Measurements from ENCODE around the gene DNMBP.
A peak's percentile ranks its signal among the peaks of the same experiment; 100 is the strongest.

DNMBP gene, protein sequence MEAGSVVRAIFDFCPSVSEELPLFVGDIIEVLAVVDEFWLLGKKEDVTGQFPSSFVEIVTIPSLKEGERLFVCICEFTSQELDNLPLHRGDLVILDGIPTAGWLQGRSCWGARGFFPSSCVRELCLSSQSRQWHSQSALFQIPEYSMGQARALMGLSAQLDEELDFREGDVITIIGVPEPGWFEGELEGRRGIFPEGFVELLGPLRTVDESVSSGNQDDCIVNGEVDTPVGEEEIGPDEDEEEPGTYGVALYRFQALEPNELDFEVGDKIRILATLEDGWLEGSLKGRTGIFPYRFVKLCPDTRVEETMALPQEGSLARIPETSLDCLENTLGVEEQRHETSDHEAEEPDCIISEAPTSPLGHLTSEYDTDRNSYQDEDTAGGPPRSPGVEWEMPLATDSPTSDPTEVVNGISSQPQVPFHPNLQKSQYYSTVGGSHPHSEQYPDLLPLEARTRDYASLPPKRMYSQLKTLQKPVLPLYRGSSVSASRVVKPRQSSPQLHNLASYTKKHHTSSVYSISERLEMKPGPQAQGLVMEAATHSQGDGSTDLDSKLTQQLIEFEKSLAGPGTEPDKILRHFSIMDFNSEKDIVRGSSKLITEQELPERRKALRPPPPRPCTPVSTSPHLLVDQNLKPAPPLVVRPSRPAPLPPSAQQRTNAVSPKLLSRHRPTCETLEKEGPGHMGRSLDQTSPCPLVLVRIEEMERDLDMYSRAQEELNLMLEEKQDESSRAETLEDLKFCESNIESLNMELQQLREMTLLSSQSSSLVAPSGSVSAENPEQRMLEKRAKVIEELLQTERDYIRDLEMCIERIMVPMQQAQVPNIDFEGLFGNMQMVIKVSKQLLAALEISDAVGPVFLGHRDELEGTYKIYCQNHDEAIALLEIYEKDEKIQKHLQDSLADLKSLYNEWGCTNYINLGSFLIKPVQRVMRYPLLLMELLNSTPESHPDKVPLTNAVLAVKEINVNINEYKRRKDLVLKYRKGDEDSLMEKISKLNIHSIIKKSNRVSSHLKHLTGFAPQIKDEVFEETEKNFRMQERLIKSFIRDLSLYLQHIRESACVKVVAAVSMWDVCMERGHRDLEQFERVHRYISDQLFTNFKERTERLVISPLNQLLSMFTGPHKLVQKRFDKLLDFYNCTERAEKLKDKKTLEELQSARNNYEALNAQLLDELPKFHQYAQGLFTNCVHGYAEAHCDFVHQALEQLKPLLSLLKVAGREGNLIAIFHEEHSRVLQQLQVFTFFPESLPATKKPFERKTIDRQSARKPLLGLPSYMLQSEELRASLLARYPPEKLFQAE (N-terminal part only)

DNA sequence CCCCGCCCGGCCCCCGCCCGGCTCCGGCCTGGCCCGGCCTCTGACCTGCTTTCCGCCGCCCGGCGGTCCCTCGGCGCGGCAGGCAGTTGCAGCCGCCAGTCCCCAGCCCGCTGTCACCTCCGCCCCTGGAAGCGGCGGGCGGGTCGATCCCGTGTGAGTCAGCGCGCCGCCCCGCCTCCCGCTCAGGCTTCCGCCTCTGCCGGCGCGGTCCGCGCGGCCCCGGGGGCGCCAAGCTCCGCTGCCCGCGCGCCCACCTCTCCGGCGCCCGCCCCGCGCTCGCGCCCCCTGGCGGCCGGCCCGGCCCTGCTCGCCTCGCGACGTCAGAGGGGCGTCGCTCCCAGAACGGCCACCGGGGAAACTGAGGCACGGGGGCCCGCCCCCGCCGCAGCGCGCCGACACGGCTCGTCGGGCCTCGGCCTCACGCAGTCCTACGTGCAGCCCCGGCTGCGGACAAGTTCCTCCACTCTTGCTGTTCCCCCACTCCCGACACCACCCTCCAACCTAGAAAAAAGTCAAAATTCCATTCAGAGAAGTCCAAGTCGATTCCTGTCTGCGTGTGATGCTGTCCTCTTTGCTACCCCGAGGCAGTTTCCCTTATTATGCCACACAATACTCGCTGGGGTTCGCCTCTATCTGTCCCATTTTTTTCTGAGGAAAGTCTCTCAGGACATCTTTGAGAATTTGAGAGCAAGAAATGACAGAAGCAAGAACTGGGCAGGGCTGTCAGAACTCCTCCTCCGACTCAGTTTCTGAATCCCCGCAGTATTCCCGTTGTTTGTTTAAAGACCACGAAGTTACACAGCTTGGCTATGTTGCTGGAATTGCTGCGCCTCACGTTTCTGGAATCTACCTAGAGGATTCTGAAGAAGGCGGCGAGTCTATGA lies at the start of gene DNMBP:
Gene DNMBP, minus strand, starts transcription at position 155 of the 884 bp plus-strand sequence. CDS start 37,823 bp downstream, outside the sequence.
- DNase-seq (ENCODE audit: extremely low read depth, low read depth), result no peak
- TF ChIP-seq, protein P1, sequence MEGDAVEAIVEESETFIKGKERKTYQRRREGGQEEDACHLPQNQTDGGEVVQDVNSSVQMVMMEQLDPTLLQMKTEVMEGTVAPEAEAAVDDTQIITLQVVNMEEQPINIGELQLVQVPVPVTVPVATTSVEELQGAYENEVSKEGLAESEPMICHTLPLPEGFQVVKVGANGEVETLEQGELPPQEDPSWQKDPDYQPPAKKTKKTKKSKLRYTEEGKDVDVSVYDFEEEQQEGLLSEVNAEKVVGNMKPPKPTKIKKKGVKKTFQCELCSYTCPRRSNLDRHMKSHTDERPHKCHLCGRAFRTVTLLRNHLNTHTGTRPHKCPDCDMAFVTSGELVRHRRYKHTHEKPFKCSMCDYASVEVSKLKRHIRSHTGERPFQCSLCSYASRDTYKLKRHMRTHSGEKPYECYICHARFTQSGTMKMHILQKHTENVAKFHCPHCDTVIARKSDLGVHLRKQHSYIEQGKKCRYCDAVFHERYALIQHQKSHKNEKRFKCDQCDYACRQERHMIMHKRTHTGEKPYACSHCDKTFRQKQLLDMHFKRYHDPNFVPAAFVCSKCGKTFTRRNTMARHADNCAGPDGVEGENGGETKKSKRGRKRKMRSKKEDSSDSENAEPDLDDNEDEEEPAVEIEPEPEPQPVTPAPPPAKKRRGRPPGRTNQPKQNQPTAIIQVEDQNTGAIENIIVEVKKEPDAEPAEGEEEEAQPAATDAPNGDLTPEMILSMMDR (IDR thresholded peaks at IDR 0.05; ENCODE audit: low read depth, low read length), result no peak; the same call in 1 of the 2 replicates

DNA sequence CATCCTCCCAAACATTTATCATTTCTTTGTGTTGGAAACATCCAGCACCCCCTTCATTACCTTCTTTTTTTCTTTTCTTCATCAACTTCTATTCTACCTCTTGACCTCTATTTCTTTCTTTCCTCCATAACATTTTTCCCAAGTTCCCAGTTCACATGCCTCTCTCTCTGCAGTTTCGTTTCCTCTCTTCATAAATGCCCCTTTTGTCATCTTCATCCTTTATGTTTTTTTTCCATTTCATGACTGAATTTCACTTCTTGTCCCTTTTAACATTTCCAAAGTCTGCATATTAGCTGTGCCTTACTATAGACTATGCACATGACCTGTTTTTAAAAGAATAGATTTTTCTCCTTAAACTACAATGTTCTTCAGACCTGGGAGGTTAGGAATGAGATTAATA lies 48.2 kb upstream of the DNMBP start:
- no peak for DNase-seq (ENCODE audit: extremely low read depth, low read depth)
- TF ChIP-seq, protein P1 (IDR thresholded peaks at IDR 0.05; ENCODE audit: low read depth, low read length), result no peak

DNA sequence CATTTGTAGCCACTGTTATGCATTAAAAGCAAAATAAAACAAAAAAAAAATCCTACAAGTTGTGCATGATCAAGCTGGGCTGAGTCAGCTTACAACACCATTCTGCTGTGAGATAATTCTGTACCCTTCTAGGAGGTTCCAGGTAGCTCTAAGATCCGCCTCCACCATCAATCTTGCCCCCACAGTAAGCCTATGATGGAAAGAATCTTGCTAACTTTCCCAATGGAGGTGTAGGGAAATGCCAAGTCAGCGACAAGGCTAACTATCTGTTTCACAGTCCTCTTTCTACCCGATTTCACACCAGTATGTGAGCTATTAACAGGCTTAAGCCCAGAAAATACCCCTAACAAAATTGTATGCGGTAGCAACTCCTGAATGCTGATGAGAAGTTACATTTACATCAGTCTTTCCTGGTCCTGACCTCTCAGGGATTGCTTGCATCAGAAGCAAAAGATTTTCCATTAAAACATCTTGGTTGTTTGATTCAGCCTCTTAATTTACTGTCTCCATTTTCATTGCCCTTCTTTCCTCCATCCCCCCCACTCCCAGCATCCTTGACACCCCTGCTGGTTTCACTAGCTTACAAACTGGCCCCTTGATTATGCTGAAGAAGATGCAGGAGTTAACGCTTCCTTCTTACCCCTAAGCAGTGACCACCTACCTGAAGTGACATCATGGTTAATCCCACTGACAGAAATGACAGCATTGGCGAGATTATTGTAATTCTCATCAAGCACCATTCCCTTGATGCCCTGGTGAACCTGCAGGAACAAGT lies 44.1 kb upstream of the DNMBP start:
- no peak for DNase-seq (ENCODE audit: extremely low read depth, low read depth)
- TF ChIP-seq, protein P1 (IDR thresholded peaks at IDR 0.05; ENCODE audit: low read depth, low read length), result no peak

DNA sequence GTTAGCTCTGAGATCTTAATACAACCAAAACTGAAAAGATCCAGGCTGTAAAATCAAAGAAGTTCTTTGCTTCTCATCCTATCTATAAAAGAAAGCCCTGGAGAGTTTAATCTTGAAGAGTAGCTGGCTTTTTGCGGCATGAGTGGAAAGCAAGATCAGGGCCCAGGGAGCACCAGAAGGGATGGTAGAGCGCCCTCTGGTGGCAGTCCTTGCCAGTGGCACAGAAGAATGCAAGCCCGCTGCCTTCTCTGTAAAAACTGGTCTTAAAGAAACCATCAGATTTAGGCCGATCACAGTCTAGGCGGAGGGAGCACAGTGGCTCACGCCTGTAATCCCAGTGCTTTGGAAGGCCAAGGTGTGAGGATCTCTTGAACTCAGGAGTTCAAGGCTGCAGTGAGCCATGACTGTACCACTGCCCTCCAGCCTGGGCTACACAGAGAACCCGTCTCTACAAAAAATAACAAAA lies 36.3 kb upstream of the DNMBP start:
- TF ChIP-seq, protein P1 (IDR thresholded peaks at IDR 0.05; ENCODE audit: low read depth, low read length), result peak; percentile 95
- peak; percentile 64 for DNase-seq (ENCODE audit: extremely low read depth, low read depth)

DNA sequence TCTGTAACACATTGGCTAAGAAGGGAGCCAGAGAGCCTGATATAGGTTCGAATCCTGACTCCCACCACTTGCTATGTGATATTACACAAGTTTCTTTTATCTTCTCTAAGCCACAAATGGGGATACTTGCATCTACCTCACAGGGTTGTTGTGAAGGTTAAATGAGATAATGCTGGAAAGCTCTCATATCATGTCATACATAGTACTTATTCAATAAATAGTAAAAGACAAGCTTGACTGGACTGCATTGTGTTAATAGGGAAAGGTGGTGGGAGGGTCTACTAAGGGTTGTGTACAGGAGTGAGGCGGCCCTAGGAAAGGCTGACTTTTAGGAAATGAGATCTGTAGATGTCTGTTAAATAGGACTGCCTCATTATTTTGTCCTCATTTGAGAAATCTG lies 35.8 kb upstream of the DNMBP start:
- DNase-seq (ENCODE audit: extremely low read depth, low read depth), result no peak

More for the DNA sequence above, 35.8 kb upstream of the DNMBP start:
- TF ChIP-seq, protein P1 (IDR thresholded peaks at IDR 0.05; ENCODE audit: low read depth, low read length), result no peak

Measured in AG09319 (cell line).